H1 (cell line): ENCODE measurements around the gene LRRC27. TPM values are rescaled to one million over a fixed set of nuclear protein-coding genes. Genes with fewer than 3 reads are reported as not detected.

ENCODE experiments used
- CTCF ChIA-PET: fragments of 300-600 bp; sonication (Branson Sonifier 250); formaldehyde crosslinking; loops from one replicate; lab custom pipeline; 2021; ENCODE audit not compliant: partially characterized antibody; lab: Charles Lee
- POLR2A ChIA-PET: fragments of 300-600 bp; sonication (Branson Sonifier 250); formaldehyde crosslinking; loops from one replicate; lab custom pipeline; 2021; ENCODE audit warnings: inconsistent platforms; ENCODE audit not compliant: partially characterized antibody; lab: Charles Lee
- DNase-seq, 2 experiments: peaks; one replicate each; pipeline versions ENCODE4 v3.0.0 to v3.0.0-alpha.2; 2010 to 2022; ENCODE audit warnings: low spot score in 2 of 2, low read depth in 1 of 2, mixed read lengths in 1 of 2
- FAIRE-seq: peaks from 2 replicates; lab custom pipeline; 2011; peaks lifted over from hg19 to GRCh38; lab: Jason Lieb, UNC
- H2AFZ ChIP-seq: 2 replicates; pipeline ENCODE4 v1.8.1; 2012; ENCODE audit warnings: low read length, inconsistent platforms
- H2AK5ac ChIP-seq: 2 replicates; pipeline ENCODE4 v1.6.1; 2013; ENCODE audit warnings: low read depth, low read length
- H2BK120ac ChIP-seq: replicated peaks from 2 replicates; pipeline ENCODE3; 2013; ENCODE audit warnings: low read depth, low read length, inconsistent platforms
- H2BK12ac ChIP-seq: 2 replicates; pipeline ENCODE4 v1.6.1; 2013; ENCODE audit warnings: low read depth, low read length
- H2BK15ac ChIP-seq: 2 replicates; pipeline ENCODE4 v1.6.1; 2013; ENCODE audit warnings: low read length
- H2BK20ac ChIP-seq: 2 replicates; pipeline ENCODE4 v1.6.1; 2013; ENCODE audit warnings: low read length
- H2BK5ac ChIP-seq: 2 replicates; pipeline ENCODE4 v1.6.1; 2013; ENCODE audit warnings: low read depth, low read length
- H3K14ac ChIP-seq: 2 replicates; pipeline ENCODE4 v1.6.1; 2013; ENCODE audit warnings: inconsistent platforms; ENCODE audit not compliant: insufficient read length
- H3K18ac ChIP-seq: 2 replicates; pipeline ENCODE4 v1.6.1; 2013; ENCODE audit warnings: low read length; ENCODE audit errors: extremely low read depth
- H3K23ac ChIP-seq: 2 replicates; pipeline ENCODE4 v1.6.1; 2013; ENCODE audit warnings: inconsistent platforms; ENCODE audit not compliant: insufficient read length
- H3K23me2 ChIP-seq: 2 replicates; pipeline ENCODE4 v1.6.1; 2013; ENCODE audit warnings: low read depth, low read length
- H3K27ac ChIP-seq: 2 replicates; pipeline ENCODE4 v1.6.1; 2011; ENCODE audit warnings: low read depth, low read length, inconsistent platforms
- H3K27me3 ChIP-seq, 4 experiments: replicated peaks in 1 of 4; 1 replicate in 1 of 4; 2 replicates in 3 of 4; pipeline versions ENCODE4 v1.6.1 to v1.8.1; 2011 to 2013; ENCODE audit warnings: low read length in 3 of 4, mild to moderate bottlenecking in 3 of 4, inconsistent platforms in 2 of 4, mixed read lengths in 2 of 4, moderate library complexity in 1 of 4; ENCODE audit not compliant: control insufficient read depth in 3 of 4, insufficient read depth in 3 of 4; ENCODE audit errors: extremely low read depth in 1 of 4
- H3K36me3 ChIP-seq, 4 experiments: 2 replicates each; pipeline versions ENCODE4 v1.6.1 to v1.8.1; 2011 to 2013; ENCODE audit warnings: mild to moderate bottlenecking in 4 of 4, low read length in 3 of 4, moderate library complexity in 2 of 4, control low read depth in 1 of 4, inconsistent platforms in 1 of 4; ENCODE audit not compliant: insufficient read depth in 4 of 4, control insufficient read depth in 2 of 4
- H3K4ac ChIP-seq: replicated peaks from 2 replicates; pipeline ENCODE3; 2013; ENCODE audit warnings: low read length, low read depth, mixed read lengths, inconsistent platforms; ENCODE audit not compliant: insufficient read length
- H3K4me1 ChIP-seq, 4 experiments: replicated peaks in 1 of 4; 1 replicate in 1 of 4; 2 replicates in 3 of 4; pipeline versions ENCODE4 v1.6.1 to v1.8.1; 2011 to 2013; ENCODE audit warnings: low read length in 3 of 4, inconsistent platforms in 2 of 4, mixed read lengths in 1 of 4; ENCODE audit not compliant: insufficient read depth in 4 of 4, control insufficient read depth in 3 of 4
- H3K4me2 ChIP-seq, 2 experiments: 2 replicates each; pipeline versions ENCODE4 v1.6.1 to v1.8.1; 2011 to 2013; ENCODE audit warnings: low read depth in 2 of 2, low read length in 2 of 2, control low read depth in 1 of 2, inconsistent platforms in 1 of 2, mild to moderate bottlenecking in 1 of 2; ENCODE audit not compliant: insufficient read depth in 1 of 2
- H3K4me3 ChIP-seq, 4 experiments: fragments of 200-600, 300-600 bp in 1 of 4; sonication (generic), shearing (Covaris generic), sonication (Bioruptor Twin) in 1 of 4; 2 replicates each; pipeline versions ENCODE4 v1.5.1 to v1.8.1; 2011 to 2016; ENCODE audit warnings: low read length in 4 of 4, low read depth in 3 of 4, control low read depth in 2 of 4, inconsistent platforms in 2 of 4, mild to moderate bottlenecking in 2 of 4, mixed read lengths in 1 of 4, moderate library complexity in 1 of 4; ENCODE audit not compliant: insufficient read depth in 2 of 4; ENCODE audit errors: extremely low read depth in 1 of 4
- H3K56ac ChIP-seq: replicated peaks from 2 replicates; pipeline ENCODE3; 2013; ENCODE audit warnings: low read depth, mild to moderate bottlenecking, mixed read lengths, low read length, inconsistent platforms; ENCODE audit not compliant: insufficient read length
- H3K79me1 ChIP-seq: 2 replicates; pipeline ENCODE4 v1.6.1; 2013; ENCODE audit warnings: low read depth, low read length, control low read depth
- H3K79me2 ChIP-seq, 2 experiments: 2 replicates each; pipeline versions ENCODE4 v1.6.1 to v1.8.1; 2012 to 2013; ENCODE audit warnings: low read length in 2 of 2, mild to moderate bottlenecking in 2 of 2, inconsistent platforms in 1 of 2; ENCODE audit not compliant: insufficient read depth in 2 of 2, control insufficient read depth in 1 of 2
- H3K9ac ChIP-seq, 4 experiments: replicated peaks in 1 of 4; 1 replicate in 1 of 4; 2 replicates in 3 of 4; pipeline versions ENCODE4 v1.6.1 to v1.8.1; 2011 to 2013; ENCODE audit warnings: low read depth in 3 of 4, low read length in 3 of 4, control low read depth in 2 of 4, mild to moderate bottlenecking in 2 of 4, moderate library complexity in 2 of 4, inconsistent platforms in 1 of 4; ENCODE audit errors: extremely low read depth in 1 of 4
- H3K9me3 ChIP-seq, 2 experiments: 2 replicates each; pipeline versions ENCODE4 v1.6.1 to v1.8.1; 2012 to 2013; ENCODE audit warnings: mild to moderate bottlenecking in 2 of 2, moderate library complexity in 2 of 2, control low read depth in 1 of 2, inconsistent platforms in 1 of 2, low read depth in 1 of 2, low read length in 1 of 2, mixed read lengths in 1 of 2; ENCODE audit not compliant: insufficient read depth in 2 of 2
- H4K20me1 ChIP-seq, 2 experiments: replicated peaks in 1 of 2; 2 replicates each; pipeline versions ENCODE3 to v1.8.1; 2011 to 2013; ENCODE audit warnings: inconsistent platforms in 2 of 2, low read length in 2 of 2, mild to moderate bottlenecking in 1 of 2; ENCODE audit not compliant: insufficient read depth in 2 of 2, control insufficient read depth in 1 of 2
- H4K5ac ChIP-seq: 2 replicates; pipeline ENCODE4 v1.6.1; 2013; ENCODE audit warnings: low read length, low read depth, mixed read lengths, inconsistent platforms; ENCODE audit not compliant: insufficient read length
- H4K8ac ChIP-seq: 2 replicates; pipeline ENCODE4 v1.8.0; 2013; ENCODE audit warnings: mild to moderate bottlenecking, moderate library complexity, low read length, inconsistent platforms; ENCODE audit not compliant: insufficient read depth; ENCODE audit errors: extremely low read depth
- H4K91ac ChIP-seq: replicated peaks from 2 replicates; pipeline ENCODE3; 2013; ENCODE audit warnings: low read length, mixed read lengths, inconsistent platforms; ENCODE audit not compliant: insufficient read length
- ASH2L ChIP-seq: fragments of 200-600, 300-600 bp; sonication (generic); IDR thresholded peaks from one replicate; pipeline ENCODE4 v1.7.1; 2017; ENCODE audit warnings: low read length
- BACH1 ChIP-seq: IDR thresholded peaks from 2 replicates; pipeline ENCODE4 v1.6.1; 2012; ENCODE audit warnings: low read length, improper control_type of control experiment
- CBX8 ChIP-seq: fragments of 300-800, 300-1000 bp; sonication (generic); IDR thresholded peaks from 2 replicates; pipeline ENCODE4 v1.7.1; 2016; ENCODE audit warnings: low read depth, low read length, borderline replicate concordance
- CHD2 ChIP-seq: IDR thresholded peaks from 2 replicates; pipeline ENCODE4 v1.6.1; 2012; ENCODE audit warnings: low read length, improper control_type of control experiment
- CREB1 ChIP-seq: IDR thresholded peaks from 2 replicates; pipeline ENCODE4 v1.6.1; 2012; ENCODE audit warnings: inconsistent platforms
- EGR1 ChIP-seq: IDR thresholded peaks from 2 replicates; pipeline ENCODE4 v1.6.1; 2011; ENCODE audit warnings: low read depth, low read length, borderline replicate concordance
- HDAC6 ChIP-seq: IDR thresholded peaks from one replicate; pipeline ENCODE4 v1.7.1; 2012; ENCODE audit warnings: low read depth, mild to moderate bottlenecking, inconsistent platforms, low read length, moderate library complexity
- SIX5 ChIP-seq: IDR thresholded peaks from 2 replicates; pipeline ENCODE4 v1.6.1; 2011; ENCODE audit warnings: mild to moderate bottlenecking, low read depth, low read length
- SUZ12 ChIP-seq: fragments of 200-600 bp; sonication (generic); IDR thresholded peaks from 2 replicates; pipeline ENCODE4 v1.6.1; 2012; ENCODE audit warnings: mild to moderate bottlenecking, inconsistent platforms, low read length, moderate library complexity, mixed read lengths
- WGBS, 2 experiments: shearing (Covaris generic) in 1 of 2; methylation state at CpG; one replicate each; pipeline versions ENCODE4 v1.1.6 to v1.1.7; 2013 to 2015; ENCODE audit warnings: low lambda C conversion rate in 2 of 2, mixed read lengths in 2 of 2, inconsistent platforms in 1 of 2, low coverage in 1 of 2, missing lambda C conversion rate in 1 of 2; ENCODE audit not compliant: insufficient replicate concordance in 2 of 2, insufficient coverage in 1 of 2, insufficient read length in 1 of 2; ENCODE audit errors: extremely low coverage in 1 of 2, missing lambda C conversion rate in 1 of 2; 5-methylcytosine and 5-hydroxymethylcytosine counted together
- polyA plus RNA-seq, 7 experiments: library from polyadenylated mRNA; depleted of rRNA in 3 of 7; stranded (reverse) in 5 of 7; unstranded in 2 of 7; fragments of >200 nt in 5 of 7; fragments of 200-250 nt in 2 of 7; gene quantifications; 1 replicate in 5 of 7; 2 replicates in 1 of 7; 4 replicates in 1 of 7; pipeline versions ENCODE4 v1.2.1 to v1.2.3, GENCODE V29; 2011 to 2013; ENCODE audit warnings: missing spikeins in 2 of 7, mixed read lengths in 2 of 7
- total RNA-seq: library from RNA; stranded (reverse); fragmentation: NEBNext Ultra II Directional; extraction: Animal tissue kit (Norgen Biotek cat#: 25700); gene quantifications from 2 replicates; pipeline ENCODE4 v1.2.1, GENCODE V29; 2021

Gene LRRC27
- total and polyA plus RNA-seq, 2 of the 8 experiments (the other 6 are each of a cell fraction or from before 2014, with no cell fraction given) = 1.2 to 3.8 TPM

- FAIRE-seq = no peak
- Histone ChIP-seq H3K36me3 (no peaks in the 10 kb centered on the region), H3K79me1 (no peaks in the 10 kb centered on the region), H3K4me1 (no peaks in the 10 kb centered on the region), H4K20me1 (no peaks in the 10 kb centered on the region), H3K9ac (no peak overlapping the region), H3K23me2 (no peaks in the 10 kb centered on the region), H3K4me2 (no peak overlapping the region), H3K9me3 (no peaks in the 10 kb centered on the region), H2BK15ac (no peak overlapping the region), H3K4ac (no peak overlapping the region), H3K14ac (no peak overlapping the region), H2AFZ (no peak overlapping the region), H4K8ac (no peak overlapping the region), H3K4me3 (no peak overlapping the region), H3K56ac (no peak overlapping the region), H4K5ac (no peak overlapping the region), H2BK20ac (no peak overlapping the region), H3K18ac (no peak overlapping the region), H4K91ac (no peak overlapping the region), H2BK12ac (no peak overlapping the region), H2BK120ac (no peak overlapping the region), H3K23ac (no peak overlapping the region), H2BK5ac (no peak overlapping the region), H3K27me3 (no peaks in the 10 kb centered on the region), H3K79me2 (no peaks in the 10 kb centered on the region), H2AK5ac (no peak overlapping the region), H3K27ac (no peak overlapping the region)
- WGBS, 2 experiments = 94% methylated on average over 7 of the region's 7 CpGs; no CpG with 5 or more reads in 1 of the 2 experiments
- no peak for DNase-seq
- ChIA-PET CTCF (interaction anchor here (0.9 to 1.4 kb wide), 3 partner anchors 9 to 18 kb away, joined by 3 to 5 read pairs (median 3); no protein-coding TSS in a partner anchor), POLR2A (no interaction called here)
- TF ChIP-seq CHD2 (no peak), EGR1 (no peak), SUZ12 (no peak), CBX8 (no peak), CREB1 (no peak), ASH2L (no peak), SIX5 (no peak), HDAC6 (no peak), BACH1 (no peak)
These were observed 10.6 kb downstream of the LRRC27 start for GRCh38 chr10:132342553-132342952.
